ENCODE measurements around the gene SRRM3.

GRCh38 chr7:76285604-76286374 lies 84.1 kb downstream of the SRRM3 start:
- TF ChIP-seq EZH2 (IDR thresholded peaks at IDR 0.05; ENCODE audit: insufficient read depth, poor library complexity, severe bottlenecking) (no peak), EZH2phosphoT487 (IDR thresholded peaks at IDR 0.05; ENCODE audit: insufficient read depth, low read depth) (no peak)
